C4-2B (cell line): Measurements from ENCODE around the gene GTF2H3.

Experiments used
- ZFX ChIP-seq: fragments of 450-650 bp; IDR thresholded peaks from 2 replicates; pipeline ENCODE4 v1.6.1; 2017
- TF ChIP-seq, protein P1 (sequence below): fragments of 450-650 bp; conservative IDR thresholded peaks from 2 replicates; pipeline ENCODE4 v1.5.1; 2017; ENCODE audit warnings: mild to moderate bottlenecking

- TF ChIP-seq, protein P1, sequence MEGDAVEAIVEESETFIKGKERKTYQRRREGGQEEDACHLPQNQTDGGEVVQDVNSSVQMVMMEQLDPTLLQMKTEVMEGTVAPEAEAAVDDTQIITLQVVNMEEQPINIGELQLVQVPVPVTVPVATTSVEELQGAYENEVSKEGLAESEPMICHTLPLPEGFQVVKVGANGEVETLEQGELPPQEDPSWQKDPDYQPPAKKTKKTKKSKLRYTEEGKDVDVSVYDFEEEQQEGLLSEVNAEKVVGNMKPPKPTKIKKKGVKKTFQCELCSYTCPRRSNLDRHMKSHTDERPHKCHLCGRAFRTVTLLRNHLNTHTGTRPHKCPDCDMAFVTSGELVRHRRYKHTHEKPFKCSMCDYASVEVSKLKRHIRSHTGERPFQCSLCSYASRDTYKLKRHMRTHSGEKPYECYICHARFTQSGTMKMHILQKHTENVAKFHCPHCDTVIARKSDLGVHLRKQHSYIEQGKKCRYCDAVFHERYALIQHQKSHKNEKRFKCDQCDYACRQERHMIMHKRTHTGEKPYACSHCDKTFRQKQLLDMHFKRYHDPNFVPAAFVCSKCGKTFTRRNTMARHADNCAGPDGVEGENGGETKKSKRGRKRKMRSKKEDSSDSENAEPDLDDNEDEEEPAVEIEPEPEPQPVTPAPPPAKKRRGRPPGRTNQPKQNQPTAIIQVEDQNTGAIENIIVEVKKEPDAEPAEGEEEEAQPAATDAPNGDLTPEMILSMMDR = no peak
- no peak for TF ChIP-seq ZFX
These were observed 45.4 kb downstream of the GTF2H3 start for GRCh38 chr12:123678981-123679380.
